Natural killer cell (primary cell): Measurements from ENCODE around the gene LRRC43. TPM values are rescaled to one million over a fixed set of nuclear protein-coding genes. Genes with fewer than 3 reads are reported as not detected.

Experiments used
- ATAC-seq, 3 donors: fragments of 150-1000 bp in 2 of 3; fragments of 200-7000 bp in 1 of 3; cut with Tn5 transposase; 1 replicate in 1 of 3; 2 replicates in 2 of 3; pipeline ENCODE4 v1.10.0; 2021; ENCODE audit warnings: mild to moderate bottlenecking in 2 of 3, moderate library complexity in 2 of 3
- DNase-seq, 2 donors: peaks; one replicate each; pipeline versions ENCODE4 v3.0.0 to v3.0.0-alpha.2; 2013 to 2021; ENCODE audit warnings: mixed read lengths in 1 of 2
- H3K27ac ChIP-seq: one replicate; pipeline ENCODE4 v1.5.1; 2013; ENCODE audit warnings: mild to moderate bottlenecking, low read length
- H3K27me3 ChIP-seq: one replicate; pipeline ENCODE4 v1.6.1; 2013; ENCODE audit warnings: low read length; ENCODE audit not compliant: control insufficient read depth, insufficient read depth
- H3K36me3 ChIP-seq: one replicate; pipeline ENCODE4 v1.6.1; 2013; ENCODE audit warnings: low read length; ENCODE audit not compliant: control insufficient read depth, insufficient read depth
- H3K4me1 ChIP-seq: one replicate; pipeline ENCODE4 v1.6.1; 2013; ENCODE audit warnings: low read length; ENCODE audit not compliant: control insufficient read depth, insufficient read depth
- H3K4me3 ChIP-seq: one replicate; pipeline ENCODE4 v1.5.1; 2013; ENCODE audit warnings: low read length
- H3K9me3 ChIP-seq: one replicate; pipeline ENCODE4 v1.6.1; 2013; ENCODE audit warnings: low read length; ENCODE audit not compliant: control insufficient read depth, insufficient read depth
- H3K27ac Mint-ChIP-seq, 2 donors: one replicate each; pipeline ENCODE4 v1.8.0; 2022; ENCODE audit warnings: mild to moderate bottlenecking in 2 of 2, mixed read lengths in 2 of 2, moderate library complexity in 1 of 2
- H3K27me3 Mint-ChIP-seq, 2 donors: one replicate each; pipeline ENCODE4 v1.8.0; 2022; ENCODE audit warnings: low read depth in 2 of 2, mixed read lengths in 2 of 2
- H3K36me3 Mint-ChIP-seq: one replicate; pipeline ENCODE4 v1.8.0; 2022; ENCODE audit warnings: mixed read lengths
- H3K4me1 Mint-ChIP-seq, 2 donors: one replicate each; pipeline ENCODE4 v1.8.0; 2022; ENCODE audit warnings: mixed read lengths in 2 of 2
- H3K4me3 Mint-ChIP-seq: one replicate; pipeline ENCODE4 v1.8.0; 2022; ENCODE audit warnings: mild to moderate bottlenecking, moderate library complexity, mixed read lengths
- H3K9me3 Mint-ChIP-seq, 2 donors: one replicate each; pipeline ENCODE4 v1.8.0; 2022; ENCODE audit warnings: mixed read lengths in 2 of 2
- whole genome bisulfite sequencing: methylation state at CpG from one replicate; pipeline ENCODE4 v1.1.7; 2013; ENCODE audit warnings: missing lambda C conversion rate; ENCODE audit not compliant: insufficient coverage; 5-methylcytosine and 5-hydroxymethylcytosine counted together
- intact Hi-C: fragments of 100-400 bp; cut with micrococcal nuclease; formaldehyde crosslinking; loops from one replicate; pipeline ENCODE4 v1.14.2; 2022
- total RNA-seq, 4 donors: library from RNA; stranded (reverse); fragments of 120-200 nt in 1 of 4; gene quantifications; one replicate each; pipeline versions ENCODE4 v1.2.3 to v1.2.4, GENCODE V29; 2013 to 2022
- TF ChIP-seq, protein P1 (sequence below): fragments of 200-600 bp; IDR thresholded peaks from one replicate; pipeline ENCODE4 v1.8.0; 2022; ENCODE audit warnings: antibody characterized with exemption

The LRRC43 gene
- total RNA-seq, 3 donors from 2014 or later (not counting 1 experiment from before 2014, with no cell fraction given), result 5.0 to 18.5 (median 8.5) TPM

DNA sequence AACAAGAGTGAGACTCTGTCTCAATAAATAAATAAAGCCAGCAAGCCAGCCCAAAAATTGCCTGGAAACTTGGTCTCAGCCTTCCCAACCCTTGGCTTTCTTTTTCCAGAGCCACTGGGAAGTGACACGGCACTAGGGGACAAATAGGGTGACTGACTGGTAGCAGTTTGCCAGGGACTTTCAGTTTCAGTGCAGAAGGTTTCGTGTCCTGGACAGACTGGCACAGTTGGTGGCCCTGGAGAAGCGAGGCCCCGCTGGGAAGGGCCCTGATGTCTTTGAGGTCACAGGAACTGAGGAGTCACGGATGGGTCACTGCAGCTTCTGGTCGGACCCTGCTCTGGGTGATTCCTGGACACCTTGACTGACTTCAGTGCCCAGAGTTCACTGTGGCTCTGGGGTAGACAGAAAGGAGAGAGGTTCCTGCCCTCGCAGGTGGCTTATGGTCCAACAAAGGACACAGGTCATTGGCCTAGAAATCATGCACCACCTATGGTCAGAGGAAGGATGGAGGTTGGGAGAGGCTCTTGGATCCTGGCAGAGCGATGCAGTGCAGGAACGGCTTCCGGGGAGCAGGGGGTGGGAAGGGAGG is 2.7 kb downstream of the LRRC43 start:
- no peaks in the 10 kb centered on the region for H3K36me3 Mint-ChIP-seq
- Histone ChIP-seq H3K27ac (peak overlapping the region; percentile 88), H3K27me3 (no peaks in the 10 kb centered on the region), H3K4me3 (no peak overlapping the region), H3K36me3 (no peaks in the 10 kb centered on the region), H3K4me1 (peaks cover 32% of the 10 kb centered on the region), H3K9me3 (no peaks in the 10 kb centered on the region)
- no peak for ATAC-seq
- 88% methylated on average over 10 of the region's 10 CpGs for WGBS
- H3K27me3 Mint-ChIP-seq, result no peaks in the 10 kb centered on the region
- no peaks in the 10 kb centered on the region for H3K9me3 Mint-ChIP-seq
- H3K27ac Mint-ChIP-seq, result peak overlapping the region; percentile 93 to 98
- peaks cover 23 to 25% of the 10 kb centered on the region in 2 donors for H3K4me1 Mint-ChIP-seq
- TF ChIP-seq, protein P1, sequence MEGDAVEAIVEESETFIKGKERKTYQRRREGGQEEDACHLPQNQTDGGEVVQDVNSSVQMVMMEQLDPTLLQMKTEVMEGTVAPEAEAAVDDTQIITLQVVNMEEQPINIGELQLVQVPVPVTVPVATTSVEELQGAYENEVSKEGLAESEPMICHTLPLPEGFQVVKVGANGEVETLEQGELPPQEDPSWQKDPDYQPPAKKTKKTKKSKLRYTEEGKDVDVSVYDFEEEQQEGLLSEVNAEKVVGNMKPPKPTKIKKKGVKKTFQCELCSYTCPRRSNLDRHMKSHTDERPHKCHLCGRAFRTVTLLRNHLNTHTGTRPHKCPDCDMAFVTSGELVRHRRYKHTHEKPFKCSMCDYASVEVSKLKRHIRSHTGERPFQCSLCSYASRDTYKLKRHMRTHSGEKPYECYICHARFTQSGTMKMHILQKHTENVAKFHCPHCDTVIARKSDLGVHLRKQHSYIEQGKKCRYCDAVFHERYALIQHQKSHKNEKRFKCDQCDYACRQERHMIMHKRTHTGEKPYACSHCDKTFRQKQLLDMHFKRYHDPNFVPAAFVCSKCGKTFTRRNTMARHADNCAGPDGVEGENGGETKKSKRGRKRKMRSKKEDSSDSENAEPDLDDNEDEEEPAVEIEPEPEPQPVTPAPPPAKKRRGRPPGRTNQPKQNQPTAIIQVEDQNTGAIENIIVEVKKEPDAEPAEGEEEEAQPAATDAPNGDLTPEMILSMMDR, result no peak
- intact Hi-C loops, result no loop called here
- H3K4me3 Mint-ChIP-seq, result no peak overlapping the region
- DNase-seq, result no peak

DNA sequence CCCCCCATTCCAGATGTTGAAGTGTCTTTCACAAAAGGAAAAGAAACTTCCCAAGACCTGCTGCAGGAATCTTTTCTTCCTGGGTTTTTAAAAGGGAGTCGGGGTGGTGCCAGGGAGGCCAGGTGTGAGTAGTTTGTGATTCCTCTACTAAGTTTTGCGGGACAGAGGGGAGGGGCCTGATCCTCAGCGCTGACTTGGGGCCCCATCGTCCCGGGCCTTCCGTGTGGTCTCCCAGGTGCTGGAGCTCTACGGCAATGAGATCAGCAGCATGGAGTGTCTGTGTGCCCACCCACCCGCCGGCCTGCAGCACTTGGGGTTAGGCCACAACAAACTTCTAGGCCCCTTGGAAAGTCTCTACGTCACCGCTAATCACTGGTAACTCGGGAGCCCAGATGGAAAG is 4.5 kb downstream of the LRRC43 start:
- H3K9me3 Mint-ChIP-seq, result no peaks in the 10 kb centered on the region
- H3K4me3 Mint-ChIP-seq, result no peak overlapping the region

DNA sequence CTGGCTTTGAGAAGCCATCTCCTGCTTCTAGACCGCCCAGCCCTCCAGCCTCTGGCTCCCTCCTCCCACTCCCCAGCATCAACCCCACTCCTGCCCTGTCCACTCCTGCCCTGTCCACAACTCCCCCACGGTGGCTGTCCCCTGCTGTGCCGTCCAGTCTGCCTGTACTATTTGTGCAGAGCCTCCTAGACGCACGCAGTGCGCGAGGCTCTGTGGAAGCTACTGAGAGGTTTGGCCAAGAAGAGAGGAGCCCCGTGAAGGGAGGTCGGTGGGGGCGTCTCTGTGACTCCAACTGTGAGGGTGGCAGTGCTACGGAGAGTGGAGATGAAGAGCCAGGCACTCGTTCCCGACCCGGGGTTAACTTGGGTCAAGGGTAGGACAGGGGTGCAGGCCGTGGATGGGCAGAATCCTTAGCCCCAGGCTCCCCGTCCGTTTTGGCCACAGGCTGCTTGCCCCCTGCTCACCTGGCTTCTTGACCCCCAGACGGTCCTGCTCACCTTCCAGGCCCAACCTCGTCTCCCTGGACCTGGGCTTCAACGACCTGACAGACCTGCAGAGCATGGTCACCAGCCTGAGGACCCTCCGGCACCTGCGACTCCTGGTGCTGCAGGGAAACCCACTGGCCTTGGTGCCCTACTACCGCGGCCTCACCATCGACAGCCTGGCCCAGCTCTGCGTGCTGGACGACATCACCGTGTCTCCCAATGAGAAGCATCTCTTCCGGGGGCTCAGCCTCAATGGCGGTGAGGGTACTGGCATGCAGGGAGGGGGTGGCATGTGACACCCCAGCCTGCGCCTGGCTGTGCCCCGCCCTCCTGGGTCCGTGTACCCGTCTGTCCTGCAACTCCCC is 6.9 kb downstream of the LRRC43 start:
- H3K27ac Mint-ChIP-seq, result no peak overlapping the region
- DNase-seq (no peak), ATAC-seq (no peak)
- H3K27me3 ChIP-seq, result no peaks in the 10 kb centered on the region
- WGBS, result 94% methylated on average over 34 of the region's 34 CpGs
- H3K9me3 Mint-ChIP-seq, result no peaks in the 10 kb centered on the region
- H3K4me1 Mint-ChIP-seq, result peaks cover 12 to 13% of the 10 kb centered on the region in 2 donors
- no peaks in the 10 kb centered on the region for H3K36me3 ChIP-seq
- no peaks in the 10 kb centered on the region for H3K27me3 Mint-ChIP-seq
- TF ChIP-seq, protein P1, result no peak
- H3K4me1 ChIP-seq, result peaks cover 11% of the 10 kb centered on the region
- intact Hi-C loops, result no loop called here
- no peaks in the 10 kb centered on the region for H3K9me3 ChIP-seq
- no peak overlapping the region for H3K4me3 Mint-ChIP-seq
- H3K4me3 ChIP-seq, result no peak overlapping the region
- no peak overlapping the region for H3K27ac ChIP-seq
- no peaks in the 10 kb centered on the region for H3K36me3 Mint-ChIP-seq

More for the DNA sequence above, 4.5 kb downstream of the LRRC43 start:
- no peak for ATAC-seq
- TF ChIP-seq, protein P1, result no peak
- Histone ChIP-seq H3K27me3 (no peaks in the 10 kb centered on the region), H3K4me3 (no peak overlapping the region), H3K36me3 (no peaks in the 10 kb centered on the region), H3K9me3 (no peaks in the 10 kb centered on the region), H3K4me1 (peaks cover 33% of the 10 kb centered on the region), H3K27ac (no peak overlapping the region)
- Mint-ChIP-seq H3K27ac (no peak overlapping the region), H3K36me3 (no peaks in the 10 kb centered on the region), H3K27me3 (no peaks in the 10 kb centered on the region), H3K4me1 (peaks cover 28 to 32% of the 10 kb centered on the region in 2 donors)
- intact Hi-C loops, result no loop called here
- 94% methylated on average over 12 of the region's 12 CpGs for WGBS
- no peak for DNase-seq
